ENCODE data around the gene OPN4. TPM values are rescaled to one million over a fixed set of nuclear protein-coding genes. Genes with fewer than 3 reads are reported as not detected.

OPN4 gene
- polyA plus RNA-seq, 12 donors, result 0.81 to 2.4 (median 1.2) TPM; not detected in 2

DNA sequence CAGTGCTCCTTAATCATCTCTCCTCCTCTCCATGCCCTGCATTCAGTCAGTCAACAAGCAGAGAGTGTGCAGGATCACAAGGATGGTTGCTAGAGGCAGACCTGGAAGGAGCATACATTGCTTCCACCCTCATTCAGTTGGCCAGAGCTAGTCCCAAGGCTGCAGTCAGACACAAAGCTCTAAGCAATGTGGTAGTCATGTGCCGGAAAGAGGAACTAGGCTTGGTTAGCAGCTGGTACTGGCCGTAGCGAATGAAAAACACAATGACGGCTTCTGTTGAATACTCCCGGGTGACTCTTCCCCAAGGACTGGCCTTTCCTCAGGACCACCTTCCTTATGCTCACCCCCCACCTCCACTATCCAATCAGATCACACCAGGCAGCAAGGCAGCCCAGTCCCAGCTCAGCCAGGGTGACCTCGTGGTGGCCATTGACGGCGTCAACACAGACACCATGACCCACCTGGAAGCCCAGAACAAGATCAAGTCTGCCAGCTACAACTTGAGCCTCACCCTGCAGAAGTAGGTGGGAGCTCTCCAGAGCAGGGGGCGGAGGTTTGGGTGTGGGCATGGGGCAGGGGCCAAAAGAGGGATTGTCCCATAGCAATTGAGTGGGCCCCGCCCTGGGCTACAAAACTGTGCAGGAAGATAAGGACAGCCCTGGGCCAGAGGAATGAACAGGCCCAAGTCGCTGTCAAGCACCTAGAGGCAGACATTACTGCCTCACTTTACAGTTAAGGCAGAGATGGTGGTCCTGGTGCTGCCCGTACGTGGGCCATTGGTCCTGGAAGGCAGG is 24.8 kb downstream of the OPN4 start:
- DNase-seq, result no peak

DNA sequence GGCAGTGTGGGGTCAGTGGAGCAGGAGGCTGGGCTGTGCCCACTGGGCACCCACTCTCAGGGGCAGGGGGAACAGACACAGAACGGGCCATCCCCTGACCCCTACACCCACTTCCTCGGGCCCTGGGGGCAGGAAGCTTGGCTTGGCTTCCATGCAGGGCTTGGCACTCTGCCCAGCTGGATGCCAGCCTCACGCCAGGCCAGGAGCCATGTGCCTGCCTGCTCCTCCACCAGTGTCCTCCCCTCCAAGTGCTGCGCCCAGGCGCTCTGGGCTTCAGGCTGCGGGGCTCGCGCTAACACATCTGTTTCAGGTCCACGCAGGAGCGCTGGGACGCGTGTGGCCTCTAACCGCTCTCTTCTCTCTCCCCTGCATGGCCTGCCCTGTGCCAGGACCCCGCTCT is 26.7 kb downstream of the OPN4 start:
- no peak for DNase-seq

DNA sequence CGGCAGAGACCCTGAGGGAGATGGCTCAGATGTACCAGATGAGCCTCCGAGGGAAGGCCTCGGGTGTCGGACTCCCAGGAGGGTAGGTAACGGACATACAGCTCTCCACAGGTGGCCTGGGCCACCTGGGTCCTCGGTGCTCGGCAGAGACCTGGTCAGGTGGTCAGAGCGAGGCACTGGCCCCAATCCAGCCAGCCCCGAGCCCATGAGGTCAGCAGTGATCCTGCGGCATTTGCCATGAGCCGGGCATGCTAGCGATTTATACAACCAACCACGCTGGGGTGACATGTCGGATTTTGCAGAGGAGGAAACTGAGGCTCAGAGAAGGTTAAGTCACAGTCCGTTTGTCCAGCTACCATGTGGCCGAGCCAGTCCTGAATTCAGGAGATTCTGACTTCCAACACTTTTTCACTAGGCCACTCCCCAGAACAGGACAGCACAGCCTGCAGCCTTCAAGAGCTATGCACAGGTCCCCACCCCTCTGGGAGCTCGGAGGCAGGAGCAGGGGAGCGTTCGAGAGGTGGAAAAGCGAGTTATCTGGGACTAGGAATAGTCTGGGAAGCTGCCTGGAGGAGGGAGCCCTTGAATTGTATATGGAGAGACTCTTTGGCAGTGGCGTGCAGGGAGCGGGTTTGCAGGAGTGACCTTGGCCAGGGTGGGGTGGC is 27.5 kb downstream of the OPN4 start:
- no peak for DNase-seq

DNA sequence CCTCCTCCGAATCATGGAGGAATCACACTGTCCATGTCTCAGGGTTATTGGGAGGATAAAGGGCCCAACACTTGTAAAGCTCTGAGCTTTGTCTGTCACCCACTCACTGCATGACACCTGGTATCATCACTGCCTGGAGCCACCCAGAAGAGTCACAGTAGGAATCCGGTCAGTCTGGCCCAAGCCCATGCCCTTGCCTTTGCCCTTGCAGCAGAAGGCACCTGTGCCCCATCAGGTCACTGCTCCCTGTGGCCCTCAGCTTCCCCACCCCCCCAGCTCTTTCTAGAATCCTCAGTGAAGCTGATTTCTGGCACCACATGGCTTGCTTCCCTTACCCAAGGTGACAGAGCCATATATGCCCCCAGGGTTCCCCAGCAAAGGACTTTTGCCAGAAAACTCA is 28.3 kb downstream of the OPN4 start:
- no peak for DNase-seq

DNA sequence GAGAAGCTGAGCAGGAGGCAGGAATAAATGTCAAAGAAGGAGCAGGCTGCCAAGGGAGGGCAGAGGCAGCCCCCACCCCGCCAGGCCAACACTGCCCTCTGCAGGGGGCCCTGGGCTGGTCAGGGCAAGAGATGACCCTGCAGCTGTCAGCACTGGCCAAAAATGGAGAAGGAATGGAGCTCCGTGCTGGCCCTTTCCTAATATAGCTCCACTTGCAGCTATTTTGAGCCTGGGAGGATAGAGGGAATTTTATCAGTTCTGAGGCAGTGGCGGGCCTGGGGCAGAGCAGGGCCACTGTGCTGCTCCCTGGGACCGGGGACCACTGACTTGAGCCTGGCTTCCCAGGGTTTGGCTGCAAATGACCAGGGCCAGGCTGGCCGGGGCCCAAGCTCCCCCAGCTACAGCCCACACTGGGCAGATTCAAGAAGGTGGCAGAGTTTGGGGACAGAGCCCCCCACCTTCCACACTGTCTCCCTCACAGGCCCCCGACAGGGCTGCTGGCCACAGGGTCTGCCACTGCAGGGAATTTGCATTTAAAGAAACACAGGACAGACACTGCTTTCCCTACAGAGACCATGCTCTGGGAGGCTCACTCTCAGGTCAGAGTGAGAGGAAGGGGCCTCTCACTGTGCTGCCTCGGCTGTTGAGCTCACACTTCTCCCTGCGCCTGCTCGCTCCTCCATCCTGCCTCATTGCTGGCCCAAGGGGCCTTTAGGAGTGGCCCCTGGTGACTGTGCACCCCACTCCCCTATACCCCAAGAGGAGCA is 30.2 kb downstream of the OPN4 start:
- DNase-seq, result peak; percentile 34

DNA sequence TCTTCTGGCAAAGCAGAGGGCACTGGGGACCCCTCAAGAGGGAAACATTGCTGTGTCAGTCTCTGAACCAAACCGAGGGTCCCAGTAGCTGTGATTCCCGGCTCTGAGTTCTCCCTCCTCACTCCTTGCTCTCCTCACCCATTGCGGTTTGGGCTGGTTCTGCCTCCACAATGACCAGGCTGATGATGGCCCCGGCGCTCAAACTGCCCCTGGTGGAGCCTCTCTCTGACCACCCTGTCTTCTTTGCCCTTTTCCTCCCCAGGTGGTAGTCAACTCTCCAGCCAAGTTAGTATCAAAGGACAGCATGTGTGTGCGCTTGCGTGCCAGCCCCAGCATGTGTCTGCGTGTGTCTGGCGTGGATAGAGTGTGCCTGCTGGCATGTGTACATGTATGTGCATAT is 31.1 kb downstream of the OPN4 start:
- DNase-seq, result no peak

DNA sequence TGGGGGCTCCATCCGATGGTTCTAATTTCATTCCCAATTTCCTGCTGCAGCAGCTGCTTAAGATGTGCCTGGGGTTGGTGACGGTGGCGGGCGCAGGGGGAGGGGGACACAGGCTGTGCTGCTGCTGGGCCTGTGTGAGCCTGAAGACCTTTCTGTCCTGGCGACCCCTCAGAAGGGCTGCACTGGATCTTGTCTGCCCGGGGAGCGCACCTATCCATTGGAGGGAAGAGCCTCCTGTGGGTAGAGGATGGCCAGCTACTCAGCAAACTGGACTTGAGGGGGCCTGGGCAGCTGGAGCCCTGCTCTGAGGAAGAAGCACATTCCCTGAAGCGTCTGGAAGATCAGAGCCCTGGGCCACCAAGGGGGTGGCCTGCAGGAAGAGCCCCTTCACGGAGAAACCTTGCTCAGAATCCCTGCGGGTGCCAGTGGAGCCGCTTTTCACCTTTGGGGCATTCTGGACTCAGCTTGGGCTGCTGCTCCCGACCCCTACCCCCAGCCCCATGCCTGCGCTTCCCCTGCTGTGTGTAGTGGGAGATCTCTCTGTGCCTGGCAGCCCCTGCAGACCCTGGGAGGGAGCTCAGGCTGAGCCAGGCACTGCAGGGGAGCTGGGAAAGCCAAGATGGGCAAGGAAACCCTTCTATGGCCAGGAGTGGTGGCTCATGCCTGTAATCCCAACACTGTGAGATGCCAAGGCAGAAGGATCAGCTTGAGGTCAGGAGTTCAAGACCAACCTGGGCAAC is 31.7 kb downstream of the OPN4 start:
- no peak for DNase-seq

DNA sequence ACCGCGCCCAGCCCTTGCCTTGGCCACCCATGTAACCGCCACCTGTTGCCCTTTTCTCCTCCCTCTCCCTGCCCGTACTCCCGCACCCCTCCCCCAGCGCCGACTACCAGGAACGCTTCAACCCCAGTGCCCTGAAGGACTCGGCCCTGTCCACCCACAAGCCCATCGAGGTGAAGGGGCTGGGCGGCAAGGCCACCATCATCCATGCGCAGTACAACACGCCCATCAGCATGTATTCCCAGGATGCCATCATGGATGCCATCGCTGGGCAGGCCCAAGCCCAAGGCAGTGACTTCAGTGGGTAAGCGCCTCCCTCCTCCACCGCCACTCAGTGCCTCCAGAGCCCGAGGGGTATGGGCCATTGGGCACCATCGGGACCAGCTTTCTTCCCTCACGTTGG is 32.6 kb downstream of the OPN4 start:
- DNase-seq, result no peak

DNA sequence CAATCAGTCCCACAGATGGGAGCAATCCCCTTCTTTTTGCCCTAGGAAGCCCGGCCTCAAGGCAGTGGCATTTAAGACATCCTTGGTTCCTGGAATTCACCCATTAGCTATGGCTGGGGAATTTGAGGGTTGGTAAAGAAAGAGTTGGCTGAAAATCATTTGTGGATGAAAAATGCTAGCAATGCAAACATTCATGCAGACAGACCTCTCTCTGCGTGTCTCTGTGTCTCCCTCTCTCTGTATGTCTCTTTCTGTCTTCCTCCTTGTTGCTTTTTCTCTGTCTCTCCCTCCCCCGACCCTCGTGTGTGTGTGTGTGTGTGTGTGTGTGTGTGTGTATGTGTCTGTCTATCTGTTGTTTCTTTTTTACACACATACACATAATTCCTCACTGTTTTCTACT is 33.4 kb downstream of the OPN4 start:
- DNase-seq, result no peak

DNA sequence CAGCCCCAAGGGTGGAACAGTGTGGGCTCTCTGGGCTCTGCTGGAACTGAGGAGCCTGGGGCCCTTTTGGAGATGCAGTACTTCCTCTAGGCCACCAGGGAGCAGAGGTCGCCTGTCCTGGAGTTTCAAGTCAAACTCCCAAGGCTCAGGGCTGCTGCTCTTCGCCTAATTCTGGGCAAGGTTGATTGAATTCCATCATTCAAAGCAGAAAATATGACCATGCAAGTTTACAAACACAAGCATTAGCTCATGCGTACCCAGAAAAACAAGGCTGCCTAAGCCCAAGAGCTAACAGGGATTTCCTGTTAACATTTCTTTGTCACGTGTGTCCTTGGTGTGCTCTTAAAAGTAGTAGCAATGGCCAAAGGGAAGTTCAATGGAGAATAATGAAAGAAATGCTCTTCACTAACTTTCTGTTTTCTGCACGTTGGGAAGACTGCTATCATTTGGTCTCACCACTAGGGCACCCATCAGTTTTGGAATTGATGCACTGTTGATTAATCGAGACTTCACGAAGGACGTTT is 34.1 kb downstream of the OPN4 start:
- DNase-seq, result peak; percentile 52

DNA sequence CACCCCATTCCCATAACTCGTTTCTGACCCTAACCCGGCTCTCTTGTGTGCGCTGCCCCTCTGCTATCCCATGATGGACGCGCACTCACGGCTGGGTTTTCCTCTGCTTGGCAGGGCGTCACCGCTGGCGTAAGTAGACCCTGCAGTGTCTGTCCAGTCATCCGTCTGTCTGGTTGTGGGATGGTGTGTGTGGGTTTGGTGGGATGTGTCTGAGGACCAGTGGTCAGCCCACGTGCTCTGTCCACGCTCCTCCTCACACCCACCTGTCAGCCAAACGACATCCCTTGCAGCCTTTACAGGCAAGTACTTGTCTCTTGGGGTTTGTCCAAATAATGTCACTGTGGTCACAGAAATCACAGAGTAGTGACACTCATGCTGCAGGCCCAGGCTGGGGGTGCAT is 34.8 kb downstream of the OPN4 start:
- DNase-seq, result no peak

DNA sequence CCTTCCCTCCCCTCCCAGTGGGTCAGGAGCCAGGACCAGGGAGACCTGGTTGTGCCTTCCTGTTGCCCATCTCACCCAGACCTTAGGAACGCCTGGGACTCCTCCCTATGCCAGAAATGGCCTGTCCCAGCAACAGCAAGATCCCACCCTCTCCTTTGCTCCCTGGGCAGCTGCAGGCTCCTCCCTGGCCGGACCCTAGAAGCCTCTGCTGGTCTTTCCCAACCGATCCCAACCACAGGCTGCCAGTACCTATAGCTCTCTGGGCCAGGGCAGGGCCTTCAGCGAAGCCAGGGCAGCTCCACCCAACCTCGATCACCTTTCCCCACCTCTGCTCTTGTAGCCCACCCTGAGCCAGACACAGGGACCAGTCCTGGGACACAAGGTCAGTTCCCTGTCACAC is 35.9 kb downstream of the OPN4 start:
- DNase-seq, result no peak

DNA sequence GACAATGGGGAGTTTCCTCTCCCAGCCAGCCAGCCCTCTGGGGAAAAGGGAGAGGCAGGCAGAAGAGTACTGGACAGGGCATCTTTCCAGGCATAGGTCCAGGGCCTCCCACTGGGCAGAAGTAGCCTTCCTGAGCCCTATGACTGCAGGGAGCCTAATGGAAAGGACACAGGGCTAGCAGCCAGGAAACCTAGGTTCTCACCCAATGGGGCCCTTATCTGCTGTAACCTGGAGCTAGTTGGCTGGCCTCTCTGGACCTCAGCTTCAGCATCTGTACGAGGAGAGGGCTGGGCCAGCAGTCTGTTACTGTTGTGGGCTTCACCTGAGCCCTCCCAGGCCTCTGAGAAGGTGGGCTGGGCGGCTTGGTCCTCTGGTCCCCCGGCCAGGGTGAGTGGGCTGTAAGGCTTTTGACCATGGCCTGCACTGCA is 36.3 kb downstream of the OPN4 start:
- DNase-seq, result no peak

DNA sequence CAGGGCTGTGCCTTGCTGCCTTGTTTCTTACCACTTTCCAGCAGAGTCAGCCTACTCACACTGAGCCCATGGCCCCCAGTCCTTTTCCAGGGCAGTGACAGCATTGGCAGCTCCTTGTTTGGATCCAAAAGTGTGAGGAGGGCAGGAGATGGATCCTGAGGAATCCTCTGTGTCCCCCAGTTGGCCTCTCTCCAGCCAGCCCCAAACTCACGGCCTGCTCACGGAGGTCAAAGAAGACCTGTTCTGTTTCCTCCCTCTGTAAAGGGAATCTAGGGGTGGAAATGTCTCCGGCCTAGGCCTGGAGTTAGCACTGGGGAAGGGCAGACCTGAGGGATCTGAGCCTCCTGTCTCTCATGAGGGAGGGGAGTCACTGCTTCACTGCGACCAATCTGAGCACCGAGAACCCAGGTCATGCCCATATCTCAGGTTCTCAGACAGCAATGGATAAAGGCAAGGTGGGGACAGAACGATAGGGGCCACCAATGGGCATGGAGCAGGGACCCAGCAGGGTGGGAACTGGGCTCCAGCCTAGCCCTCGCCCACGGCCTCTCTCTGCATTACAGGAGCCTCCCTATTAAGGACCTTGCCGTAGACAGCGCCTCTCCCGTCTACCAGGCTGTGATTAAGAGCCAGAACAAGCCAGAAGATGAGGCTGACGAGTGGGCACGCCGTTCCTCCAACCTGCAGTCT is 37.1 kb downstream of the OPN4 start:
- no peak for DNase-seq

DNA sequence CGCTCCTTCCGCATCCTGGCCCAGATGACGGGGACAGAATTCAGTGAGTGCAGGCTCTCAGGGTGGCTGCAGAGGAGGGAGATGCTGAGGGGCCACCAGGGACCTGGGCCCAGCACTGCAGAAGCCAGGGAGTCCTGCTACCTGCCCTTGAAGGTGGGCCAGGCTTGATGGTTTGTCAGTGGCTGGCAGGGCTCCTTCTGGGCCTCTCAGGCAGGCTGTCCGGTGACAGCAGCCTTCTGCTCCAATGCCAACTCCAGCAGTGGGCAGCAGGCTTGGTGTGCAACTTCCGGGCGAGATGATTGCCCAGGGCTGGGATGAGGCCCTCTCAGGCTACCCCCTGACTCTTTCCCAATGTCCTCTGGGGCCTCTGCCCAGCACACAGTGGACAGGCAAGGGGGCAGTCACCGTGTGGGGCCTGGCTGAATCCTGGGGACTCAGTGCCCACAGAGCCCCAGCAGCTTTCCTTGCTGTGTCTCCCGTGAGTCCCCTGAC is 37.7 kb downstream of the OPN4 start:
- no peak for DNase-seq

DNA sequence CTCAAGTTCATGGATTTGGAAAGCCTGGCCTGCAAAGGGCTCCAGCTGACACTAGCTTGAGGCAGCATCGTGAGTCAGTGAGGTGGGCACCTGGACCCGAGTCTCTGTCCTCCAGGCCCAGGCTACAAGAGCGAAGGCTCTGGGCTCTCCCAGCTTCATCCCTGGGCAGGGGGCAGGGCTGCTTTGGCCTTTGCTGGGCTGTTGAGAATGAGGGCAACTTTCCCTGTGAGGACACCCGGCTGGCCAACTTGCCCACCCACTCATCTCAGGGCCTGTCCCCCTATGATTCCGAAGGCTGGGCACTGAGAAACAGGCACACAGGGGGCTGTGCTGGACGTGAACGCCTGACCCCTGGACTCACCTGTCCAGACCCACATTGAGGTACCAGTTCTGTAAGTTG is 38.3 kb downstream of the OPN4 start:
- no peak for DNase-seq

DNA sequence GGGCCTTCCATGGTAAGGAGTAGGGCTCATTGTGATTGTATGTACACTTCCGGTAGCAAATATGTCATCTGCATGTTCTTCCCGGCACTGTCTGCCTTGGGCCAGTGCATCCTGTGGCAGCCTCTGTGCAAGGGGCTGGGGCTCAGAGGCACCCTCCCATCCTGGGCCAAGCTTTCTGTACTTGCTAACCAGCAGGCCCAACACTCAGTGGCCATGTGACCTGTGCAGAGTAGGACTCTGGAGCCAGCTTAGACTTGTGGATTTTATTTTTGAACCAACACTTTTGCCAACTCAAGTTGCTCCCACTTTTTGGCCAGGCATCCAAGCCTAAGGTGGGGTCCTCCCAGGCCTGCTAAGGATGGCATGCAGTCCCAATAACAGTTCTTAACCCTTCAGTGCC is 38.9 kb downstream of the OPN4 start:
- no peak for DNase-seq

DNA sequence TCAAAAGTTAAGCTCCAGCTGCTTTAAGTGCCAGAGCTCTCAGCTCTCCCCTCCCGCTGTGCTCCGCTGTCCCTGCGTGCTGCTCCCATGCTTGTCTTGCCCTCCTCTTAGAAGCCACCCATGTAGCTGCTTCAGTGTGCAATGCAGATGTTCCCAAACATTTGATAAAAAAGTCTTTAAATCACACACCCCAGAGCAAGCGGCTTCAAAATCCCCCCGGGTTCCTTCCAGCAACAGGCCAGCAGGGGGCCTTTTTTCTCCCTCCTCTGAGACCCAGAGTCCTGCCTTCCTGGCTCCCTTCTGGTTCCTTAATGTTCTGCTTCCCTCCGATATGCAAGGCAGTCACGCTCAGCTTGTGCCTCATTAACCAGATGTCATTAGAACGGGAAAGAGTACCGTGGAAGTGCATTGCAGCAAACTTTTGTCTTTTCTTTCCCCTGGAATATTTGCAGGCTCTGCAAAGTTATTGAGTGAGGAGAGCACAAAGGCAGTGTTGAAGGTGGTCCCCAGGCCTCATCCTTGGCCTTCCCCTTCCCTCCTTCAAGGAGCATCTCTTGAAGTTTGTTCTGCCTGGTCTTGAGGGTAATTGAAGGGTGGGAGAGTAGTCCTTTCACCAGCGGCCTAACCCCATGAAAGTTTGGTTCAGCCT is 39.5 kb downstream of the OPN4 start:
- peak; percentile 57 for DNase-seq

DNA sequence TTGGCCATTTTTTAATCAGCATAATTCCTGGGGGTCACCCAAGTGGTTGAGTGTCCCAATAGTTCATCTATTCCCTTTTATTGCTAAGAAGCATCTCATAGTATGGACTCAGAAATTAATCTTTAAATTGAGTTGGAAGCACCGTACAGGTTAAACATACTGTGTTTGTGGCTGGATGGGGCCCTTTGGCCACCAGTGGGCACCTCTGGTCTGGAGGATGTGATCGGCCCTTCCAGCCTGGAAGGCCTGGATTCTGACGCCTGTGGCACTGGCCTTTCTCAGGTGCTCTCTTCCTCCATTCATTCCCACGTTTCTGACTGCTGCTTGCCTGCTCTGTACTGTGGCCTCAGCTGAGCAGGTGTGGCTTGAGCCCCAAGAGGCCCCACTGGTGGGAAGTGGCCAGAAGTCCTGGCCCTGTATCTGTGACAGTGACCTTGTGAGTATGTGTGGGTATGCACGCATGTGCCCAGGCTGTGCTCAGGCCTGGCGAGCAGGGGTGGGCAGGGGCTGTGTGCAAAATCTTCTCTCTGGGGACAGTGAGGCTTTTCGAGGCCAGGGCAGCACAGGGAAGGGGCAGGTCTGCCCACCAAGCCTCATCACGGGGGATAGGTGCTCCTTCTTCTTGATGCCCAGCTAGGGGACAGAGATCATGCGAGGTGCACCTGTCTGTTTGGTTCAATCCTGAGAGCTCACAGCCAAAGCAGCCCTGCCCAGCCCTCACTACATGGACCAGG is 44.0 kb downstream of the OPN4 start:
- no peak for DNase-seq

DNA sequence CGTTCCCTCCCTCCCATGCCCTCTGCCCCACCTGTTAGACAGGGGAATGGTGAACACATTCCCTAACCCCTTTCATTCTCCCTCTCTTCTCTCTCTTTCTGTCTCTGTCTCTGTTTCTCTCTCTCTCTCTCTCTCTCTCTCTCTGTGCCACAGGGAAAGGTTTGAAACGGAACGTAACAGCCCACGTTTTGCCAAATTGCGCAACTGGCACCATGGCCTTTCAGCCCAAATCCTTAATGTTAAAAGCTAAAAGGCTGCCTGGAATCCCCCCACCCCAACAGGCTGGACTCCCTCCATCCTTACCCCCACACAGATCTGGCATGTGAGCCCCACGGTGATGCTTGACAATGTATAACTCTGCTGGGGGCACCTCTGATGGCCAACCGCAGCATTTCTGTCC is 44.8 kb downstream of the OPN4 start:
- no peak for DNase-seq
